GM18507 (cell line): ENCODE results near the gene N4BP2L2.

Experiments used
- DNase-seq: peaks from one replicate; pipeline ENCODE4 v3.0.0; 2011; ENCODE audit warnings: low read depth; ENCODE audit not compliant: insufficient read length; ENCODE audit errors: extremely low spot score
- FAIRE-seq: peaks from 2 replicates; lab custom pipeline; 2011; peaks lifted over from hg19 to GRCh38; lab: Jason Lieb, UNC

The N4BP2L2 gene

DNA sequence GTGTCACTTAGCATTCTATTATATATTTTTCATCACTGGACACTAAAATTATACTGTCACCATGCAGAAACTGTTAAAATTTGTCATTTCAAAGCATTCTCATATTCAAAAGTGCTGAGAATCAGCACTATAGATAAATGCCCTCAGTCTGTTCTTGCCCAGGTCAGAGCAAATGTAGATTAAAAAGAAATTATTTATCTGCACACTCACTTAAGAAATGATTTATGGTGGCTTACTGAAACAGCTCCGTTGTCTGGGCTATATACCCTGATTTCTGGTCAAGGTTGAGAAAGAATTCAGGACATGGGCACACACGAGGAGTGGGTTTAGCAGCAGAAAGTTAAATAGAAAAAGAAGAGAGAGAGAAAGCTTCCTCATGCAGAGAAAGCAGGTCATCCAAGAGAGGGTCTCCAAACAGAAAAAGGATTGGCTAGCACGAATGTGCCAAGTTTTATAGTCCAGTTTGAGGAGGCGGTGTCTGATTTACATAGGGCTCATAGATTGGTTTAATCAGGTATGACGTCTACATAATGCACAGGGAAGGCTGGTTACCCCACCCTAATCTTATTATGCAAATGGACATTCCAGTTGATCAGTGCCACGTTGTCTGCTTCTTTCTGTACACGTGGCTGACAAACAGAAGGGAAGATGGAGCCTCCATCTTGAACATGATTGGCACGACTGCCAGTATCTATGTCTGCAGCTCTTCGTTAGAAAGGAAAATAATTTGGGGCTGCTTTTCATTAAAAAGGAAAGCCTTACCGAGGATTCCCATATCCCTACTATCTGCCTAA is 63.4 kb downstream of the N4BP2L2 start:
- no peak for DNase-seq

DNA sequence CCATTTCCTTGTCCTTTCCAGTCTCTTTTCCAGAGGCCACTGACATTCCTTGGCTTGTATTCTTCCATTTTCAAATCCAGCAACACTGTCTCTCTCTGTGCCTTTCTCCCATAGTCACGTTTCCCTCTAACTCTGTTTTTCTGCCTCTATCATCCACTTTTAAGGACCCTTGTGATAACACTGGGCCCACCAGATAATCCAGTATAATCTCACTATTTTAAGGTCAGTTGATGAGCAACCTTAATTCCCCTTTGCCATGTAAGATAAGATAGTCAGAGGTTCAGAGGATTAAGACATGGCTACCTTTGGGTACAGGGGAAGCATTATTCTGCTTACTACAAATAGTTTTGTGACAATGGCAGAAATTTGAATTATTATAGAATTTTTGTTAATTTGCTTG is 64.9 kb downstream of the N4BP2L2 start:
- FAIRE-seq (no peak), DNase-seq (no peak)

More for the DNA sequence above, 63.4 kb downstream of the N4BP2L2 start:
- FAIRE-seq: no peak

DNA sequence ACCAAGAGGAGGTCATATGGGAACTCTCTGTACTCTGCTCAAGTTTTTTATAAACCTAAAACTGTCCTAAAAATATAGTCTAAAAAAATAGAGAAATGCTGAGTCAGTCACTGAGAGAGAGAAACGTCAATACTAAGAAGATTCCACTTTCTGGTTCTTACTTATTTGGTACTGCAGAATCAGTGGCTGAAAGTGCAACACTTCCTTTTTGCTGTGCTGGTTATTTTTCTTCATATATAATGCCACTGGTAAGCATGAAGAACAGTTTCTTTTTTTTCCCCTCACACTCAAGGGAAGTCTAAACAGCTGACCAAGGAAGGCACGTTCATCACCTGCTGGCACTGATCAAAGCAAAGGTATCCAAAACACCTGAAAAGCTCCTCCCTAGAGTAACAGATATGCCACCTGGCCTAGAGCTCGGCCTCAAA is 66.4 kb downstream of the N4BP2L2 start:
- FAIRE-seq (peak; percentile 68), DNase-seq (no peak)

DNA sequence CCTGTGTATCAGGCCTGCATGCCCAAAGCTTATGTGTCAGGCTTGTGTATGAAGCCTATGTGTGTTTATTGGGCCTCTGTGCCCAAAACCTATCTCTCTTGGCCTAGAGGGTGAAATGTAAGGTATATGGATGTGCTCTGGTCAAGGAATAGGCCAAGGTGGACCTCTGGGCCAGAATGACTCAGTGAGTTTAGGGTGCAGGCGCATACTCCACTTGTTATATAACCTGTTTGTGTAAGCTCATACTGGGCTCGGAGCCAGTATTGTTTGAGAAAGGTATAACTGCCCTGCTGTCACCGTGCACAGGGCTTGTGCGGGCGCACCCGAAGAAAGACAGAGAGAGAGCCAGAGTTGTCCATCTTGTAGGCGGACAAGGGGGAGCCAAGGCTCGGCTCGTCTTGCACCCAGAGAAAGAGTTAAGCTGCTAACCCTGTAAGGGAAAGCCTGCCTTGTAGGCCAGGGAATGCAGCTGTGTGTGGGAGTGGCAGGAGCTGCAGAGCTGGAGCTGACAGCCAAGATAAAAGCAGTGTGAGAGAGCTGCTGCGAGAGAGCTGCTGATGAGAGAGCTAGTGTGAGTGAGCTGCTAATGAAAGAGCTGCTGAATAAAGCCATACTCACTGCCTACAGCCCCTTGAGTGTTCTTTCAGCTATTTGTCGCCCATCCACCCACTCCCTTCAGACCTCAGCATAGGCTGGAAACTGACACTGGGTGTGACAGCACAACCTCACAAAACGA is 67.2 kb downstream of the N4BP2L2 start:
- FAIRE-seq: no peak
- DNase-seq: no peak

DNA sequence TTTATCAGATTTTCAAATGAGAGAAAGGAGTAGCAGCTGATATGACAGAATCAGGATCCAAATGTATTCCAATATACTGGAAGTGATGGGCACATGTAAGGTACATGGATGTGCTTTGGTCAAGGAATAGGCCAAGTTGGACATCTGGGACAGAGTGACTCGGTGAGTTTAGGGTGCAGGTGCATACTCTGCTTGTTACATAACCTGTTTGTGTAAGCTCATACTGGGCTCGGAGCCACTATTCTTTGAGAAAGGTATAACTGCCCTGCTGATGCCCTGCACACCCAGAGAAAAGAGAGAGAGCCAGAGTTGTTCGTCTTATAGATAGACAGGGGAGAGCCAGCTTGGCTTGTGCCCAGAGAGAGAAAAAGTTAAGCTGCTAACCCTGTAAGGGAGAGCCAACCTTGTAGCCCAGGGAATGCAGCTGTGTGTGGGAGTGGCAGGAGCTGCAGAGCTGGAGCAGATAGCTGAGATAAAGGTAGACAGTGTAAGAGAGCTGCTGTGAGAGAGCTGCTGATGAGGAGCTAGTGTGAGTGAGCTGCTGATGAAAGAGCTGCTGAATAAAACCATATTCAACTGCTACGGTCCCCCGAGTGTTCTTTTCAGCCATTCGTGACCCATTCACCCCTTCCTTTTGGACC is 70.0 kb downstream of the N4BP2L2 start:
- FAIRE-seq (no peak), DNase-seq (no peak)

DNA sequence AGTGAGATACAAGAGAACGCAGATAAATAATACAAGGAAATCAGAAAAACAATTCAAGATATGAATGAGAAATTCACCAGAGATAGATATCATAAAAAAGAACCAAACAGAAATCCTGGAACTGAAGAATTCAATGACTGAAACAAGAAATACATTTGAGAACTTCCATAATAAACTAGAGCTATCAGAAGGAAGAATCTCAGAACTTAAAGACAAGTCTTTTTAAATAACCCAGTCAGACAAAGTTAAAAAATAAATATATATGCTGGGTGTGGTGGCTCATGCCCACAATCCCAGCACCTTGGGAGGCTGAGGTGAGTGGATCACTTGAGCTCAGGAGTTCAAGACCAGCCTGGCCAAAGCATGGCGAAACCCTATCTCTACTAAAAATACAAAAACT is 82.0 kb downstream of the N4BP2L2 start:
- FAIRE-seq: no peak

DNA sequence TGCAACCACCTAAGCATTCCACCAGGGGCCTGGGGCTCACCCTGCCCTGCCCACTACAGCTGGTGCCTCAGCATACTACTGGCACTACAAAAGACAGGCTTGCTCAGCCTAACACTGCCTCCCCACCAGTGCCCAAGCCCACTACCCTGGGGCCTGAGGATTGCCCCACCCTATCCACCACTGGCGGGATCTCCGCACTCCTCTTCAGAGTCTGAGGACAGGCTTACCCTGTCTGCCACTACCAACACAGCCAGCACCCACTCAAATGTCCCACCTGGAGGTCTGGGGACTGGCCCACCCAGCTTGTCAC is 83.0 kb downstream of the N4BP2L2 start:
- DNase-seq: no peak

More for the DNA sequence above, 82.0 kb downstream of the N4BP2L2 start:
- no peak for DNase-seq

DNA sequence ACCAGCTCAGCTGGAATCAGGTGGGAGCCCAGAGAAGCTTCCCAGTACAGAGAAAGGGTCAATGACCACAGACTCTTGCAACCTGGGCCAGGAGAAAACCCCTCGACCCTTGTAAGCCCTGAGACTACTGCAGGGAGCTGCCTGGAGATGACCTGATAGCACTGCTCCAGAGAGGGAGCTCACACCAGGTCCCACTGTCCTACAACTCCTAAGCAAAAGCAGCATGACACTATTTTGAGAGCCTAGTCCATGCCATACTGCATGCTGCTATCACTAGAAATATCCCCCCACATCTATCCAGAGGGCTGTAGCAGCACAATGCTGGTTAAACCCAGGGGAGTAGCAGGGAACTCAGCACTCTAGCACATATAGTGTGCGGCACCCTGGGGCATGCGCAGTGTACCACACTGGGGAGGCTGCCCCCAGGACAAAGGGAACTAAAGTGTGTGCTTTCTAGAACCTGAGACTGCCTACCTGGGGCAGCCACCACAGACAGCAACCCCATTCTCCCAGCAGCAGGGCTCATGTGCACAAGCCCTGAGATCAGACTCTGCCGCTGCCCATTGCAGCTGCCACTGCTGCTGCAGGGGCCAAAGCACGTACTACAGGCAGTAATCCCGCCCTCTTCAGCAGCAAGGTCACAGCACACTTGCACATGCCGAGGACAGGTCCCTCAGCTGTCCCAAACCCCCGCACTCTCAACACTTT is 83.6 kb downstream of the N4BP2L2 start:
- DNase-seq (no peak), FAIRE-seq (no peak)

More for the DNA sequence above, 83.0 kb downstream of the N4BP2L2 start:
- no peak for FAIRE-seq

DNA sequence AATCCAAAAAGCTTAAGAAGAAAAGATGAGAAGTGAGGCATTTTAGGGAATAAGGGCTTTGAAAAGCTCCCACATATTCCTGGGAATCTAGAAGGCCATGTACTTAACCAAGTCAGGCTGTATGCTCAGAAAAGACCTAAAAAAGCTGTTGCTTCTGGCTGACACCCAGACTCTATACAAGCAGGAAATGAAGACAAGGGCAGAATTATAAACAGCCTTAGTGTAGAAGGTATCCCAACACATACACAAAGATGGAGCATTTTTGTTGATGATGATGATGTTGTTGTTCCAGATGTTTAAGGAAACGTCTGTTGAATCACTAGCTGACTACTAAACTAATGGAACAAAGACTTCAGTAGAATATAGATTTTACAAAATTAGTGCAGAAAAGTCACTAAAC is 84.6 kb downstream of the N4BP2L2 start:
- DNase-seq (no peak), FAIRE-seq (no peak)

DNA sequence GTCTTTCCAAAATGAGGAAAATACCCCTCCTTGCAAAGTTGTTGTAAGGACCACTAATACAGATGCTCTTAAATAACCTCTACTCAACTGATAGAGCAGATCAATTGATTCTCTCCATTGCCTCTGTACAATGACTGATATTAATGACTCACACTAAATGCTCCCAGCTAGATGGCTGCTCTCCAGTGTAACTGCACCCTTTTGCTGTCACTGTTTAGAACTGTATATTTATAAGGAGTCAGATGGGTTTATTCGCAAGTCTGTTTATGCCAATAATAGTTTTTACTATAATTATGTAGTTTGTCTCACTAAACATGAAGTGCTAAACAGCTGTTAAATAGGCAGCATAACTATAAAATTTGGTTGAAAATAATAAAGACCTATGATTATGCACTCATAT is 89.6 kb downstream of the N4BP2L2 start:
- DNase-seq (no peak), FAIRE-seq (no peak)

DNA sequence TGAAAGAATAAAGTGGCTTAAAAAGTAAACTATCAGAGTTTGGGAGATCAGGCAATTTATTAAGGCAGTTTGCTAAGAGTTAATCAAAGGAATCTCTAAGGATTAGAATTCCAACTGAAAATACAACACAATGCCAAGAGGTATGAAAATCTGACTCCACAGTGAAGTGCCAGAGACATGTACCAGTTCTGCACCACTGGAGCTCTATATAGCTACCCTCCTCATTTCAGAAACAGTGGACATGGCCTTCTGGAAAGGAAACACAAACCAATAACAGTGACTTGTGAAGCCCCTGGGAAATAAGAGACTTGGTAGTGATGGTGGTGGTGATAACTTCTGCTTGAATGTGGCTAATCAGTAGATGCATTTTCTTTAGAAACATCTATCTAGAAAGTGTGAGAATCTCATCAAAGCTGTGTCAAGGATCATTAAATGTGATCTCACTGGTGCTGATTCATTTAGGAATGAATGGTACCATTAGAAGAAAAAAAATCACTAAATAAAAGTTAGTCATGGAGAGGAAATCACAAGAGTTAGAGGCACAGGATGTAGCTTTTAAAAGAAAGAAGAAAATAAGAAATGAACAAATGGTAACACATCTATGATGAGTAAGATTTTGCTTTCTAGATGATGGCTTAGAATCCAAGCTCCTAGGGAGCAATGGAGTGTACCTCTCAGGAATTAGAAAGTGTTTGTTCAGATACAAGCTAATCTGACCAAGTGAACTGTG is 90.5 kb downstream of the N4BP2L2 start:
- FAIRE-seq (peak; percentile 38), DNase-seq (no peak)

DNA sequence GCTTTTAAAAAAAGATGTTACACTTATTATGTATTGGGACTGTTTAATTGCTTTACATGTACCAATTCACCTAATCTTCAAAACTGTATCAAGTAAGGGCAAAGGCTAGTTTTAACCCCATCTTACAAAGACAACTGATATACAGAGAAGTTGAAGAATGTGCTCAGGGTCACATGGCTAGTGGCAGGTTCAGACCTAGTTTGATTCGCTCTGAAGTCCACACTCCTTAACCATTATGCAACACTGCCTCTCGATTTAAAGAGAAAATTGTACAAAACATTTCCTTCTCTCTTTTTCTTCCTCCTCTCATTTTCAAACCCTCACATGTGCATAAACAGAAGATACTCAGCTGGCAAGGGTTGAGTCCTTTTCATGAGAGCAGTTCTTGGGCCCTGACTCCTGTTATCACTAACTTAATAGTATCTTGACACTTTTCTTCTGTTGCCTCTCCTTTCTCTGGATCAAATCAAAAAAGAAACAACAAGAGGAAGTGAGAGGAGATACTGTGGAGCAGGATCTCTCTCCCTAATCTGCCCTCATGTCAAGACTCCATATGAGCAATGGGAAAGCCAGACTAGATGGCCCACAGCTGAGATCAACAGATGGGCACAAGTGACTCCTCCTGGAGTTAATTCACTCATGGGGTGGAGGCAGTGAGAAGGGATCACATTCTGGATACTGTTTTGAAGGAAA is 91.7 kb downstream of the N4BP2L2 start:
- DNase-seq: no peak
- FAIRE-seq: peak; percentile 53

DNA sequence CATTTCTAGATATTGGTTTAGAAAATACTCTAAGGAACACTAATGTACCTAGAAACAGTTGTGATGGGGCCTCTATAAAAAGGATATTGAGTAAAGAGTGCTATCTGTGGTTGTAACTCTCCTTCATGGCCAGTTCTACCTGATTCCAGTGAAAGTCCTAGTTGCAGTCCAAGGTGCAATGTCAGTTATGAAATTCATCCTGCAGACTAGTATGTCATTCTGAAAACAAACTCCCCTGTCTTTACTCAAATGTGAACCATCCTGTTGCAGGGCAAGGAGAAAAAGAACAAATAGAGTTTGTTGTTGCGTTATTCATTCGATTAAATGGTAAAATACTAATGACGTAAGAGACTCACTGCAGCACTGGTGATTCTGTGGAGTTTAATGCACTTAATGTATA is 92.4 kb downstream of the N4BP2L2 start:
- no peak for DNase-seq
- no peak for FAIRE-seq

DNA sequence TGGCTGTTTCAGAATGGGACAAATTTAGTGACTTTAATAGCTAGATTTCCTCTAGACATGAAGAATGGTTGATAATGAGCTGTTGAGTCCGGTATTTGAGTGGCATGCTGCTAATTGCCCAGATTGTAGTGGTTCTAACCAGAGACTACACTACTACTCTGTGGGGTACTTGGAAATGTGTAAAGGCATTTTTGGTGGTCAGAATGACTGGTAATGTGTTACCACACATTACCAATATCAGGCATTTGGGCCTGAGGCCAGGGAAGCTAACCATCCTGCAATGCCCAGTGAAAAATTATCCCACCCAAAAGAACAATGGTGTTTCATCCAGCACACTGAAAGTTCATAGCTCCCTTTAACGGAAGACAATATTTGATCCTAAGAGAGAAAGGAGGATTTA is 93.1 kb downstream of the N4BP2L2 start:
- DNase-seq (no peak), FAIRE-seq (no peak)

DNA sequence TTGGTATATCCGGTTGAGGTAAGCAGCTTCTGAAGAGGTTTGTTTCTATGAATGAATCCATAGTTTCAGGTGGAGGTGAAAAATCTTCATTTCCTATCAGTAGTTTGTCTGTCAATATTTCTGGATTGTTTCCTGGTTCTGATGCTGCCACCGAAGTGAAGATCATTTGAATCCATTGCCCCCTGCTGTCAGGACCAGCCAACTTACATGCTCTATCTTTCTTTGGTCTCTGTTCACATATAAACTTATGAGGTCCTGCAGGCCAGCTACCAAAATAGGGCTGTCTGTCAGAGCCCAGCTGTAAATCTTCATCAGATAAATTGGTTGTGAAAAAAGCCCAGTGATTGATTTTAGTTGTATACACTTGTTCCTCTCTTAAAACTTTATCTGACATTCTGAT is 95.5 kb downstream of the N4BP2L2 start:
- FAIRE-seq: peak; percentile 90
- no peak for DNase-seq

DNA sequence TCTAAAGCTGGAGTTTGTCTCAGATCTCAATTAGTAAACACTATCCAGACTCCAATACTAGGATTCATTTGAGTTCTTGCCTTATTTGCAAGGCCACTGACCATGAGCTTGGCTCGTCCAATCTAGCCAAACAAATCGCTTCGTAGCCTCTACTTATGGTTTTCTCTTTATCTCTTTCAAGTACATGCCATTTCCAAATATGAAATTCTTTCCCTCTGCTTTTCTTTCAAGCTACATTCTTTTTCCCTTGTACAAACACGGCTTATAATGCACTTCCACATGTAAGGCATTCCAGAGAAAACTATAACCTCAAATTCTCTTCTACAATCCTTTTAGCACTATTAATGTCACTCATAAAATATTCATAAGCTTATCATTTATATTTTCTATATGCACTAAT is 99.7 kb downstream of the N4BP2L2 start:
- FAIRE-seq (no peak), DNase-seq (no peak)

DNA sequence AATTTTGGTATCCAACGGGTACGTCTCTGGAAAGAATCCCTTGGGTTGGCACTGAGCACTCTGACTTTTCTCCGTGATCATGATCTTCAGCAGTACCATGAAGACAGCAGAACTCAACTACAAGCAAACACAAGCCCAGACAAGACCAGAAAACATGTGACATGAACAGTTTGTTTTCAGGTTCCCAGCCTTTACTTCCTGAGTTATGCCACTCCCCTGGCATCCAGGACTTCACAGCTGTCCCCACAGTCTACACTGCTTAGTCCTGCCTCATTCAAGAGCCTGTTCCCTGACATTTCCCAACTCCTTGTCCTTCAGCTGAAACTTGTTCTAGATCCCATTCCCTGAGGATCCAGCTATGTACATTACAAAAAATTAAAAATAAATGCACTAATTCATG is 105.7 kb downstream of the N4BP2L2 start:
- DNase-seq: no peak

DNA sequence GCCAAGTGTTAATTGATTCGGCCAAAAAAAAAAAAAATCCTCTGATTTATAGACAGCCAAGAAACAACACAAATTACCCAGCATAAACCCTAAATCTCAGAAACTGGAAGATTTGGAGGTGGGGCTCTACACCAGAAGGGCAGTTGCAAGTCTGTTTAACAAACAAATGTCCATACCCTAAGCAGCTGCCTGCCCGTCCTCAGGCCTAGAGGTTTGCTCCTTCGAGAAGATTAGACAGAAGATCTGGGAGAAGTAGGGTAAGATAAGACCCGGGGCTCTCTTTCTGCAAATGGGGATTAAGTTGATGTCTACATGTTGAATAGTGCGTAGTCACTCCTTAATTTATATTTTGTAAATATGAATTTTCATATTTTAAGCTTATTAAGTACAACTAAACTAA is 107.2 kb downstream of the N4BP2L2 start:
- no peak for DNase-seq
- FAIRE-seq: no peak

More for the DNA sequence above, 105.7 kb downstream of the N4BP2L2 start:
- no peak for FAIRE-seq
